GF-D8 (cell line): Measurements from ENCODE around the gene PSMB5.

Experiments used
- DNase-seq: peaks from one replicate; lab custom pipeline; 2025; lab: John Stamatoyannopoulos, UW

PSMB5 gene

GRCh38 chr14:22987291-22987690, 47.4 kb downstream of the PSMB5 start:
- no peak for DNase-seq

- peak; percentile 28 for DNase-seq
These were observed 48.1 kb downstream of the PSMB5 start for GRCh38 chr14:22986508-22987054.

- no peak for DNase-seq
These were observed 48.7 kb downstream of the PSMB5 start for GRCh38 chr14:22985894-22986507.

GRCh38 chr14:22984959-22985658, 49.6 kb downstream of the PSMB5 start:
- no peak for DNase-seq

GRCh38 chr14:22982477-22983245, 52.0 kb downstream of the PSMB5 start, which contains the start of gene AJUBA:
TSS of gene AJUBA (minus strand) at chr14:22982551. CDS start at chr14:22982266, 285 bp downstream.
- peak; percentile 52 for DNase-seq

GRCh38 chr14:22981876-22982476, 52.7 kb downstream of the PSMB5 start:
- DNase-seq = no peak

GRCh38 chr14:22981090-22981875, 53.4 kb downstream of the PSMB5 start:
- no peak for DNase-seq

- DNase-seq = no peak
These were observed 54.0 kb downstream of the PSMB5 start for GRCh38 chr14:22980672-22981089.

- no peak for DNase-seq
These were observed 54.8 kb downstream of the PSMB5 start for GRCh38 chr14:22979748-22980392.

GRCh38 chr14:22978981-22979671, 55.6 kb downstream of the PSMB5 start:
- DNase-seq = no peak

- no peak for DNase-seq
These were observed 56.2 kb downstream of the PSMB5 start for GRCh38 chr14:22978487-22978837.

- no peak for DNase-seq
These were observed 56.8 kb downstream of the PSMB5 start for GRCh38 chr14:22977684-22978486.

- DNase-seq = no peak
These were observed 57.3 kb downstream of the PSMB5 start for GRCh38 chr14:22977434-22977683.

- peak; percentile 14 for DNase-seq
These were observed 57.9 kb downstream of the PSMB5 start for GRCh38 chr14:22976620-22977433.
